HEK293T (cell line): ENCODE measurements around the gene RAD51B.

Experiments
- L3MBTL2 ChIP-seq: fragments of 450-650 bp; conservative IDR thresholded peaks from 2 replicates; pipeline ENCODE4 v1.6.1; 2016; ENCODE audit warnings: mild to moderate bottlenecking
- TF ChIP-seq, protein P1 (sequence below): fragments of 450-650 bp; IDR thresholded peaks from 2 replicates; pipeline ENCODE4 v1.6.1; 2016

DNA sequence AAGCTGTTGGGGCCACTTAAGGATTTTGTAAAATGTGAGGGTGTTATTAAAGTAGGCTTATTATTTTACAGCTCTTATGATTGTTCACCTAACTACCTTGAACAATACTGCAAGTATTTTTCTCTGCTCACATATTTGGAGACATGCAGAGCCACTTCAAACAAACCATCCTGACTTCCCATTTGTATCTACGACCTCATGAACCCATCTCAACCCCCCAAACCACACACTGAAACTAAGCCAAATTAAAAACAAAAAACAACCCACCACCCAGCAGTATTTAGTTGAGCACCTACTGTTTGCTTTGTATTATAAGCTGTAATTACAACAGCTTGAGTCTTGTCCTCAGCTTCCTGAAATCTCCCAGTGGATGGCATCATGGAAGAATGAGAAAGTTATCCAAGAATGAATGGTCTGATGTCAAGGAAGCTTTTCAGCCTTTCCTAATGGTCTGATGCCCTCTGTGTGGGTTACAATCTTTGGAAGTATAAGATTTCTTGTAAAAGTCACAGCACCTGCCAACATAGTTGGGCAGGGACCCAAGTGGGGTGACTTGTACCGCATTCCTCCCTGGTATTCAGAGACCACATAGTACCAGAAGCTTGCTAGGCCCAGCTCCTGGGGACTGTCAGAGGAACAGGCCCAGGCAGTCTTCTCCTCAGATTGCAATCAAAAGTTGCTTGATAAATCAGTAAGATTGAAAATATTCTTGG lies 556.6 kb downstream of the RAD51B start:
- TF ChIP-seq, protein P1, sequence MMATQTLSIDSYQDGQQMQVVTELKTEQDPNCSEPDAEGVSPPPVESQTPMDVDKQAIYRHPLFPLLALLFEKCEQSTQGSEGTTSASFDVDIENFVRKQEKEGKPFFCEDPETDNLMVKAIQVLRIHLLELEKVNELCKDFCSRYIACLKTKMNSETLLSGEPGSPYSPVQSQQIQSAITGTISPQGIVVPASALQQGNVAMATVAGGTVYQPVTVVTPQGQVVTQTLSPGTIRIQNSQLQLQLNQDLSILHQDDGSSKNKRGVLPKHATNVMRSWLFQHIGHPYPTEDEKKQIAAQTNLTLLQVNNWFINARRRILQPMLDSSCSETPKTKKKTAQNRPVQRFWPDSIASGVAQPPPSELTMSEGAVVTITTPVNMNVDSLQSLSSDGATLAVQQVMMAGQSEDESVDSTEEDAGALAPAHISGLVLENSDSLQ, result no peak
- no peak for TF ChIP-seq L3MBTL2
